AG10803 (cell line): ENCODE data around the gene FAM185A.
A peak's percentile ranks its signal among the peaks of the same experiment; 100 is the strongest.

Experiments
- DNase-seq: peaks from one replicate; pipeline ENCODE4 v3.0.0; 2010; ENCODE audit warnings: low read depth
- H3K4me3 ChIP-seq: 2 replicates; pipeline ENCODE4 v1.5.1; 2011; ENCODE audit warnings: mild to moderate bottlenecking, low read length, control low read depth
- TF ChIP-seq, protein P1 (sequence below): conservative IDR thresholded peaks from 2 replicates; pipeline ENCODE4 v1.5.1; 2011; ENCODE audit warnings: mild to moderate bottlenecking, low read length, control low read depth, inconsistent platforms

The FAM185A gene

DNA sequence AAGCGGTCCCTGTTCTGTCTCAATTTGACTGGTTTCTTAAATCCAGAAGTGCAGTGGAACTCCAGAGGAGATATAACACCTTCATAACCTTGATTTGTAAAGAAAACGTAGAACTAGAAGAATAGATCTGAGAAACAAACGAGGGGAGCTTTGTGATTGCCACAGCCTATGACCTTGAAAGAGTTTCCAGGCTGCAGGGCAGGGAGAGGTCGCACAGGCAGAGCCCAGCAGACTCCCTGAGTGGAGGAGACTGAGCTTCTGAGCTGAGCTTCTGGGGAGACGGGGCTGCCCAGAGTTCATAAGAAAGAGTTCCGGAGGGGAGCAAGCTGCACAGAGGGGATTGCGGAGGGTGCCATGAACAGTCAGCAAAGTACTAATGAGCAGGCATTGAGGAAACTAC is 57.8 kb downstream of the FAM185A start:
- H3K4me3 ChIP-seq = no peak overlapping the region
- TF ChIP-seq, protein P1, sequence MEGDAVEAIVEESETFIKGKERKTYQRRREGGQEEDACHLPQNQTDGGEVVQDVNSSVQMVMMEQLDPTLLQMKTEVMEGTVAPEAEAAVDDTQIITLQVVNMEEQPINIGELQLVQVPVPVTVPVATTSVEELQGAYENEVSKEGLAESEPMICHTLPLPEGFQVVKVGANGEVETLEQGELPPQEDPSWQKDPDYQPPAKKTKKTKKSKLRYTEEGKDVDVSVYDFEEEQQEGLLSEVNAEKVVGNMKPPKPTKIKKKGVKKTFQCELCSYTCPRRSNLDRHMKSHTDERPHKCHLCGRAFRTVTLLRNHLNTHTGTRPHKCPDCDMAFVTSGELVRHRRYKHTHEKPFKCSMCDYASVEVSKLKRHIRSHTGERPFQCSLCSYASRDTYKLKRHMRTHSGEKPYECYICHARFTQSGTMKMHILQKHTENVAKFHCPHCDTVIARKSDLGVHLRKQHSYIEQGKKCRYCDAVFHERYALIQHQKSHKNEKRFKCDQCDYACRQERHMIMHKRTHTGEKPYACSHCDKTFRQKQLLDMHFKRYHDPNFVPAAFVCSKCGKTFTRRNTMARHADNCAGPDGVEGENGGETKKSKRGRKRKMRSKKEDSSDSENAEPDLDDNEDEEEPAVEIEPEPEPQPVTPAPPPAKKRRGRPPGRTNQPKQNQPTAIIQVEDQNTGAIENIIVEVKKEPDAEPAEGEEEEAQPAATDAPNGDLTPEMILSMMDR = no peak

DNA sequence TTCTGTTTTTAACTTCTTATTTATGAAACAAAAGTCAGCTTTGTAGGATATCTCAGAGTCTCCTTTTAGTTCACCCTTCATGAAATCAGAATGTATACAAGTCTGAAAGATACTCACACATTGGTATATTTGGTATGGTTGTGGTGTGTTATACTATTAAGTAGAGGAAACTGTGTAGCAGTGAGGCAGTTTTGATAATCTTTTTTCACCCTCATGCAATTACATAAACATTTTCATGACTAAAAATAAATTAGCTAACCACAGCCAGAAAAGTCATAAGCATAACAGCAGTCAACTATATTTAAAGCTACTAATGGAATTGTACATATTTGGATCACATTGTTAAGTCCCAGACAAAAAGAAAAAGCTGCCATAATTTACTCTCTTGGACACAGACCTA is 62.1 kb downstream of the FAM185A start:
- no peak for DNase-seq
- TF ChIP-seq, protein P1 = no peak
- H3K4me3 ChIP-seq = no peak overlapping the region

More for the DNA sequence above, 57.8 kb downstream of the FAM185A start:
- DNase-seq = no peak

DNA sequence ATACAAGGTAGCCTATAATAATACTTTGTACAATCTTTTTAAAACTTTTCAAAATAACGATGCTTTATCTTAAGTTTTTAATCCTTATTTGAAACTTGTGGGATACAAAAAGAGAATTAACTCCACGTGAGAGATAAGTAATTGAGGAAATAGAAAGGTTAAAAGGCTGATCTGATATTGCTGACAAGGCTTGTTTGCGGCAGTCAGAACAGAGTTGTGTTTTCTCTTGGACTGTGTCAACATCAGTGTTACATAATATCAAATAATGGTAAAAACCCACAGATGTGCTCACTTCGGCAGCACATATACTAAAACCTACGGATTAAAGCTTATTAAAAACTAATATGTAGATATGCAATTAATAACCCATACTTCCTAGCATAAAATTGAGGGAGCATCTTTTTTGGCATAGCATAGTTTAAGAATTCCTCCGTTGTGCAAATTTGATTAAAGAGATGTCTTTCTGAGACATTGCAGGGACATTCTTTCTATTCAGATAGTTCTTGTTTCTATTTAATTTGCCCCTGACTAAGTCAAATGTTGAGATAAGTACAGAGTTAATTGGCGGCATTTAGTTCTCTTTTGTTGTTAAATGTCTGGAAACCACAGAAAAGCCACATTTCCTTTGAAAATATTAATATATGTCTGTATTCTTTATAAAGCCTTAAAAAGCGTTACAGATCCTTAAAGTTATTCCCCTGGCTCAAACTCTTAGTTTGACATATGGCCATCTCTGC is 63.3 kb downstream of the FAM185A start:
- TF ChIP-seq, protein P1 = no peak

DNA sequence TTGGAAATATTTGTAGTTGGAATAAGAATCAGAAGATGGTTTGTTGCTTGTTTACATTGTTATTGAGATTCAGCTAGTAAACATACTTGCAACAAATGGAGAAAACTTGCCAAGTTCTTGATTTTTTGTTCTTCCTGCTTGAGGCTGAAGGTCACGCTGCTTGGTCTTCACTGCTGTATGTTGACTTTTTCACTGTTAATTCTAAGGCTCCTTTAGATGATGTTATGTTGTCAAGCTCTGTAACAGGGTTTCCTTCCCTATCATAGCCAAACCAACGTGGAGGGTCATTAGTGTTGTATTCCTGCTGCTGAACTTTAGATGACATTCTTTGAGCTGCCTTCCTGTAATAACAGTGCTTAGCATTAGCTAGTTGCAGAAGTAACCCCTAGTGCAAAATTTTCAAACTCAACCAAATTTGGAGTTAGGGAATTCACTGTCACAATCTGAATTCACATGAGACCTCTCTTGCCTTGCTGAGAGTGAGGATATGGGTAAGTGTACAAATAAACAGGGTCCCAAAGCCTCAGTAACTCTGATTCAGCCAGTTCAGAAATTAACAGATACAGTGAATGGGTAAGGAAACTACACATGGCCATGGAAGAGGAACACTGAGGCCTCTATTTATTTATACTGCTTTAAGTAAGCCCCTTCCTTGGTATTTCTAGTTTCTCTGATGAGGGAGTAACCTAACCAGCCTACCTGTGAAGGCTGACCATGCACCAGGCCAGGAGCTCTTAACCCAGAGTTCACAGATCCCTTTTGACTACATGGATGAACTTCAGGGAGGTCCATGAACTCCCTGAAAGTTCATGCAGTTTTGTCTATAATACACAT is 64.6 kb downstream of the FAM185A start:
- TF ChIP-seq, protein P1 = no peak
- H3K4me3 ChIP-seq = no peak overlapping the region
- DNase-seq = no peak

More for the DNA sequence above, 63.3 kb downstream of the FAM185A start:
- H3K4me3 ChIP-seq = no peak overlapping the region
- DNase-seq = no peak

DNA sequence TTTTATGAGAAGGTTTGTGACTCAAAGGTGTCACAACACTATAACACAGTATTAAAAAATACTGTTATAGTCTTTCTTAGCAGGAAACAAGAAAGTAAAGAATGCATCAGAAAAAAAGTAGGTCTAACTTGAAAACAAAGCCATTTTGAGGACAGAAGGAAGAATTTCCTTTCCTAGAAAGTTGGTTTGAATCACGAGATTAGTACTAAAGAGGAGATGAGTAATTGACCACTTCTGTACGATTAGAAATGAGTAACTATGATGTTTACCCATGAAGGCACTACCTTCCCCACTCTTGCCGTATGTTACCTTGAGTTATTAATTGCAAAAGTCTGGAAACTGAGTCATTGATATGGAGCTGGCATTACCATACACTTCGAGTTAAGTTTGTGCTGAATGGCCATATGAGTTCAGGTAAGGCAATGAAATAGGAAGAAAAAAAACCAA is 65.2 kb downstream of the FAM185A start:
- no peak overlapping the region for H3K4me3 ChIP-seq
- TF ChIP-seq, protein P1 = no peak
- DNase-seq = peak; percentile 36

DNA sequence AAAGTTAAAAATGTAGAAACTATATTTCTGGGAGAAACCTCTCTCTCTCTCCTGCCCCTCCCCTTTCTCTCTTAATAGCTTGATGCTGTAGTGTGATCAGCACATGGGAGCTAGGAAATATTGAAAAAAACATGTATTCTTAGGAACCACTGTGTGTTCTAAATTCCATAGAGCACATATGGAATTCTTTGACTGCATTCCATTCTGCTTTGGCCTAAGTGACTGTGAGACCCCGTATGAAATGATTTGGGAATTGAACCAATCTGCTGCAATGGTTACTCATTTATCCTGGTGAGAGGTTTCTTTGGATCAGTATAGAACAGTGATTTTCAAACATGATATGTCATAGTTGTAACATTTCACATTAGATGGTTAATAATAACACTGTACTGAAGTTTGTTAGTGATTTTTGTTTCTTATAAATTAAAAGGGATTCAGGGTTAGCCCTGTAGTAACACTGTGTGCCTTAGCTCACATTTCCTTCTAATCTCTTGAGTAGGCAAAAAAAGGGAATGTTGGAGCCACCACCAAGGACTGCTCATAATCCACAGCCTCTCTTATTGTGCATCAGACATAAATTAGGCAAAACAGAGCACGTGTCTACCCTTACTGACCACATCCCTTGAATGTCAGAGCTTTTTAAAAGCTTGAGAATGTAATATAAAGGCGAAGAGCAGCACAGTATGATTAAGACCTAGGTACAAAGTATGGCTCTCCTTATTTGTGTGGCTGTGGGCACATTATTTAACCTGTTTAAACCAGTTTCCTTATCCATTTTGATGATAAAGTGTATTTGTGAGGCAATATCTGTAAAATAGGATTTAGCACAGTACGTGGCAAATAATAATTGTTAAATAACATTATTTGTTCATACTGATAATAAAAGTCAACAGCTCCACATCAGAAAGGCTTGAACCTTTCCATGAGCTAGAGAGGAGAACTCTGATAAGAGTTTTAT is 69.1 kb downstream of the FAM185A start:
- H3K4me3 ChIP-seq = no peak overlapping the region
- TF ChIP-seq, protein P1 = no peak
- no peak for DNase-seq
